Left hindlimb (tissue), 1 donor: ENCODE measurements around the gene MEGF11.
A peak's percentile ranks its signal among the peaks of the same experiment; 100 is the strongest.

ENCODE experiments used
- DNase-seq: peaks from one replicate; pipeline ENCODE4 v3.0.0-alpha.2; 2018

The MEGF11 gene

DNA sequence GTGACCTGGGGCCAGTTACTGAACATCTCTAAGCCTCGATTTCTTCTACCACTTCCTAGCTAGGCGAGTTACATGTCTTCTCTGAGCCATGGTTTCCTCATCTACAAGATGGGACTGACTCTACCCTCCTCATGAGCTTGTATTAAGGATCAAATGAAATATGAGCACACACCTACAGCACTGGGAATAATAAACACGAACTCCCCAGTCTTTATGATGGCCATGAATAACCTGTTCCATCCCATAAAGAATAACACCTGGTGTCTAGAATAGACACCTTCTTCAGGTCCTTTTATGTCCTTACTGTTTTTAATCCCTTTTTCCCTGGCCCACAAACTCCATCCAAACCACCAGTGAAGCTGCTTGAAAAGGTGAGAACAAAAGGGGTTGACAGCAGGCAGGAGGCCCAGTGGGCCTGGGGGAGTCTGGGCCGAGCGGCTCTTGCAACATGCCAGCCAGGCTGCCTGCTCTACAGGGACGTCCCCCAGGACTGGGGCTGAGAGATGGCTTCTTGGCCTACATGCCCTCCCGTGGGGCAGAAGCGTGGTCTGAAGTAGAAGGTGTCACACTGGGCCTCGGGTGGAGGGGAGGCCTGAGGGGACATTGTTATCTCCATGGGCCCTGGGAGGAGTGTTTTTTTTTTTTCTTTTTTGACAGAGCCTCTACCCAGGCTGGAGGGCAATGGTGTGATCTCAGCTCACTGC lies 206.1 kb downstream of the MEGF11 start:
- no peak for DNase-seq

DNA sequence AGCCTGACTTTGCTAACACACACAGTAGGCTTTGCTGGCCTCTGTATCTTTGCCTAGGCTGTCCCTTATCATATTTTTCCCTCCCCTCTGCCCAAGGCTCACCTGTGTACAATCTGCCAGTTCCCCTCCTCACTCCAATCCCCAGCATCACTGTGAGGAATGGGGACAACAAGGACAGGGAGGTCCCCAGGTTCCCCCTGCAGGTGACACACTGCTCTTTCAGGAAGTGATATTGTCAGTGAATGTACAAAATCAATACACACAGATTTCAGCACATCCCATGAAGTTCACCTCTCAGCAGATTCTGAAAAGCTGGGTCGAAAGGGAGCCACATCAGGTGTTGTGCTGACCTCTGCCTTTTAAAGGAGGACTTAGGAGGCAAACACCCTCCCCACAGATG lies 206.8 kb downstream of the MEGF11 start:
- no peak for DNase-seq

DNA sequence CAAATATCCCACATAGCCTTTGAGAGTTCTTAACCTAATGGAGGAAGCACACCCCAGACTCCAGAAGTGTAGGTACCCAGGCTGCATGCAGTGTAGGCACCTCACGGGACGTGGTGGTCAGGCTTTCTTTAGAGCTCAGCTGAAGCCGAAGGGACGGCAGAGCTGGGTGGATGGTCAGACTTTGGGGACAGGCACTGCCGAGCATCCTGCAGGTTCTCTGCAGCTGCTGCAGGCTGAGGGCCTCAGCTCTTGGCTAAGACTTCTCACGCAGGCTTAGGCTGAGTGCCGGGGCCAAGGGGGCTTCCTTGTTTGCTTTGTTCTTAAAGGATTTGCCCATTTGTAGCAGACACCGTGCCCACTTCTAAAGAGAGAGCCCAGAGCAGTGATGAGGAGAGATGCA lies 207.2 kb downstream of the MEGF11 start:
- DNase-seq: no peak

DNA sequence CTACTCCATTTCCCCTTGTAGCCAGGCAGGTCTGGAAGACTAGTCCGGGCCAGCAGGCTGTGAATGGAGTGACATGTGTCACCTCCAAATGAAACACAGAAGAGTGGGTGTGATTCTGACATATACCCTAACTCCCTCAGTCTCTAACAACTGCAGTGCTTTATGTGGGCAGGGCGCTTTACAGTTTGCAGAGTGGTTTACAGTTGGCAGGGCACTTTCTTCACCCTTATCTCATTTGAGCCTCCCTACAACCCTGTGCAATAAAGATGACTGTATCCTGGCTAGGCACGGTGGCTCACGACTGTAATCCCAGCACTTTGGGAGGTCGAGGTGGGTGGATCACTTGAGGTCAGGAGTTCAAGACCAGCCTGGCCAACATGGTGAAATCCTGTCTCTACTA lies 208.0 kb downstream of the MEGF11 start:
- no peak for DNase-seq

- DNase-seq: no peak
These were observed 208.7 kb downstream of the MEGF11 start for GRCh38 chr15:66044837-66045236.

DNA sequence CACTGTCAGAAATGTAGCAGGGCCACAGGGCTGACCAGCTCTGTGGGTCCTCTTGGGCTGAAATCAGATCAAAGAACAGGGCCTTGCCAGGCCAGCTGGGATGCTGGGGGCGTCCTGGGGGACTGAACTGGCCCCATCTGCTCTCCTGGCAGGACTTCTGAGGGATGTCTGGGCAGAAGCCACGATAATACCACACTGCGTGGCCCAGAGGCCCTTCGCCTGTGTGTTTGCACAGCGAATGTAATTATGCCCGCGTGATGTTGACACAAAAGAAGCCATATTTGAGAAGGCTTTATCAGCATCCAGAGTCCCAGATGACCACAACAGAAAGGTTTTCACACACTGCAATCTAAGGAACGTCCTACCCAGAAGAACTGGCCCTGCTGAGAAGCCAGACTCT lies 210.3 kb downstream of the MEGF11 start:
- no peak for DNase-seq

DNA sequence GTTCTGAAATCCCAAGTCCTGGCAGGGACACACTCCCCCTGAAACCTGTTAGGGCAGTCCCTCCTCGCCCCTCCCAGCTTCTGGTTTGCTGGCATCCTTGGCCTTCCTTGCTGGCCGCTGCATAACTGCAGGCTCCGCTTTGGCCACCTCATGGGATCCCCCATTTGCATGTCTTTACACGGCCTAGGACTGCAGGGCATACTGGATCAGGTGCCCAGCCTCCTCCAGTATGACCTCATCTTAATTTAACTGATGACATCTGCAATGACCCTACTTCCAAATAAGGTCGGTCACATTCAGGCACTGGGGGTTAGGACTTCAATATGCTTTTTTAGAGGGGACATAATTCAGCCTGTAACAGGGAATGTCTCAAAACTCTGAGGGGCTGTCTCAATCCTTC lies 210.9 kb downstream of the MEGF11 start:
- DNase-seq: no peak

DNA sequence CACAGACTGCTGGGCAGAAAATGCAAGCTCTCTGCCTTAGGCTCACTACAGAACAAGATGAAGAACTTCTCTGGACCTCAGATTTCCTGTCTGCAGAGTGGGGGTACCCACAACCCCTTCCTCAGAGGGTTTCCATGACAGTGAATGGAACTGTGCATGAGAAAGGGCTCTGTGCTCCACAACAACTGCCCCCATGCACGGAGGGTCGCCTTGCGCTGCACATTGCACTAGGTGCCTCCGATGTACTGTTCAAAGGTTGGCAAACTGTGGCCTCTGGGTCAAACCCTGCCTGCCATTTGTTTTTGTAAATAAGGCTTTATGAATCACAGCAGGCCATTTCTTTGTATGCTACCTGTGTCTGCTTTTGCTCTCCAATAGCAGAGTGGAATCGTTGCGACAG lies 212.3 kb downstream of the MEGF11 start:
- DNase-seq: no peak

DNA sequence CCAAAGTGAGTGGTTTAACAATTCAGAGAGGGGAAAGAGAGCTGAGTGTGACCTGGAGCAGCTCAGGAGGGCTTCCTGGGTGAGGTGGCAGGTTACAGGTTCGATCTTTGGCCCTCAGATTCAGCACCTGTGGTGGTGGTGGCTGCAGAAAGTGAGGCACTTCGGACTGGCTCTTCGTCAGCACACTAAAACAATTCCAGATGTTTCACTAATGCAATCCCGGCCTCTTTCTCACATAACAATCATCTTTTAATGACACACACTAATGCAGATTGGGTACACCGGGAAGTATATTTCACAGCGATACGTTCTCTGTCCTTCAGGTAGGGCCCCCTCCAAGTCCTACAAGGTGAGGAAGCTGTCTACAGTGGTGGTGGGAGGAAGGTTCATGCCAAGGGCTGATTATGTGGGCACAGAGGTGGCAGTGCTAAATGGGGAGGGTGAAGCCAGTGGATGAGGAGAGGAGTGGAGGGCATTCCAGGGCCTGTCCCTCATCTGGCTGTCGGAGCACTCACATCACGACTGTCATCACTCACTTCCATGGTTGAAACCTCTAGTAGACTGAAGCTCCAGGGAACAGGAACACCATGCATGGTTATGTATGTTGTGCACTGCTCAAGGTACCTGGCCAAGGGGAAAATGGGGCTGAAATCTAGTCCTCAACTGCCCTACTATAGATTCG lies 213.2 kb downstream of the MEGF11 start:
- no peak for DNase-seq

GRCh38 chr15:66039117-66039871 lies 214.3 kb downstream of the MEGF11 start:
- DNase-seq: no peak

- DNase-seq: no peak
These were observed 215.0 kb downstream of the MEGF11 start for GRCh38 chr15:66038387-66039116.

- DNase-seq: no peak
These were observed 216.7 kb downstream of the MEGF11 start for GRCh38 chr15:66036859-66037258.

DNA sequence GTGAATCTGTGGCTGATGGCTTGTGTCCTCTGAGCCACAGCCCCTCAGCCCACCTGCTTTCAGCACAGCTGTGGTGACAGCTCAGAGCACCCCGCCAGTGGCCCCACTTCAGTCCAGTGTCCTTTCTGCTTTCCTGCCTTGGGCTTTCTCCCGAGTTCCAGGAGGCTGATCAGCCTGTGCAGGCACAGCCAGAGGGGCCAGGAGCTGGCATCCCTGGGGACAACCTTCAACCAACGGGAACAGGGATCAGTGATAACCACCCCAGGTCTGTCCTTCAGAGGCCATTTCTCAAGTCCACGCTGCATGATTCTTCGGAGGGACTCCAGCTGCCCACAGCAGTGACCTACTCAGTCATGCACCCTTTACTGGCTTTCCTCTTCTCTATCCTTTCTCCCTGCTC lies 217.6 kb downstream of the MEGF11 start:
- DNase-seq: no peak

DNA sequence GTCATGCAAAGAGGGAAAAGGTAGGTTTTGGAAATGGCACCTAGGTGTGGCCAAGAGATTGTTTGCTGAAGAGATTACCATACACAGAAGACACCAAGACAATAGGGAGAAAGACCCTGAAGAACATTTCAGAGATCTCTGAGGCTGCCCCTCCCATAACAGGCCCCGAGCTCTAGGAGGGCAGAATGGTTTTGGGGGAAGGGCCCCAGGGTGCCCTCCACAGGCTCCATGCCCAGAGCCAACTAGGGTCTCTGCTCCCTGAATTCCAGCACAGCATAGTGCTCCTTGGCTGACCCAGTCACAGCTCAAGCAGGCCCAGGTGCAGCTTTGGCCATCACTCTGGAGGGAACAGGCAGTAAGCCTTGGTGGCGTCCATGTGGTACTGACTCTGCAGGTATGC lies 220.4 kb downstream of the MEGF11 start:
- no peak for DNase-seq

DNA sequence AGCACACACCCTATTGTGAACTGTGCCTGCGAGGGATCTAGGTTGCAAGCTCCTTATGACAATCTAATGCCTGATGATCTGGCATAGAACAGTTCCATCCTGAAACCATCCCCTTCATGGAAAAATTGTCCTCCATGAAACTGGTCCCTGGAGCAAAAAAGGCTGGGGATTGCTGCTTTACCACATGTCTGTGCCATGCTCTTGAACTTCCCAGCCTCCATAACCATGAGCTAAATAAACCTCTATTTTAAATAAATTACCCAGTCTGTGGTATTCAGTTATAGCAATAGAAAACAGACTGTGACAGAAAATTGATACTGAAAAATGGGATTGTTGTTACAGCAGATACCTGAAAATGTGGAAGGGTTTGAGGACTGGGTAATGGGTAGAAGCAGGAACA lies 221.5 kb downstream of the MEGF11 start:
- no peak for DNase-seq

DNA sequence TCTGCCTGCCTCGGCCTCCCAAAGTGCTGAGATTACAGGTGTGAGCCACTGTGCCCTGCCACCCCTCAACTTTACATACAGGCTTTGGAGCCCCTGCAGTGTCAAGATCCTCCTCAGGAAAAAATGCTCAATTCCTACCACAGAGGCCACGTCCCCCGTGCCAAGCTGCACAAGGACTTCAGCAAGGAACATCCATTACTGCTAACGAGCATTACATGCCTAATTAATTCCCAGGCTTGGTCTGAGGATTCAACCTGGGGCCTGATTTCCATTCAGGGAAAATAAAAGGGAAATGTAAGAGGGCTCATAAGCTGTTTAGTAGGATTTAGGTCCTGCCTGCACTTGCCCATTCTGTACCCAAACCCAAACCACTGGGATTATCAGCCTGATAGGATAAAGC lies 222.9 kb downstream of the MEGF11 start:
- no peak for DNase-seq

- no peak for DNase-seq
These were observed 223.9 kb downstream of the MEGF11 start for GRCh38 chr15:66029650-66030049.

DNA sequence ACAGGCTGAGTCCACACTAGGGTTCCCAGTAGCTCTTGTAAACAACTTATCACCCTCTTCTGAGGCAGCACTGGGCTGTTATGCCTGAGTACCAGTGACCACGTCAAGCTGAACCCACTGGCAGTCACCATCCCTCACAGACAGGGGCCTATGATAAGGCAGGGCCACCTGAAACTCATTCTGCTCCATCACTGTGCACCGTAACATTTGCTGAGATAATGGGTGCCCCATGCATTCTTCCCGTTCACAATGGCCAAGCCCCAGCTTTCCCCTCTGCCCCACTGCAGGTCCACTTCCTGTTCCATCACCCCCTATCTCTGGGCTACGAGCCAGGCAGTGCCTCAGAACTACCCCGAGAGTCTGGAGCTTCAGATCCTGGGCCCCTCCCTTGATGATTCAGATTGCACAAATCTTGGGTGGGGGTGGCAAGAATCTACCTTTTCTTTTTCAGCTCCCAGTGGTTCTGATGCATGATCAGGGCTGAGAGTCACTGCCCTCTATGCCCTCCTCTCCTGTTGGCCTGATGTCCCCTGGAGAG lies 226.2 kb downstream of the MEGF11 start:
- no peak for DNase-seq

DNA sequence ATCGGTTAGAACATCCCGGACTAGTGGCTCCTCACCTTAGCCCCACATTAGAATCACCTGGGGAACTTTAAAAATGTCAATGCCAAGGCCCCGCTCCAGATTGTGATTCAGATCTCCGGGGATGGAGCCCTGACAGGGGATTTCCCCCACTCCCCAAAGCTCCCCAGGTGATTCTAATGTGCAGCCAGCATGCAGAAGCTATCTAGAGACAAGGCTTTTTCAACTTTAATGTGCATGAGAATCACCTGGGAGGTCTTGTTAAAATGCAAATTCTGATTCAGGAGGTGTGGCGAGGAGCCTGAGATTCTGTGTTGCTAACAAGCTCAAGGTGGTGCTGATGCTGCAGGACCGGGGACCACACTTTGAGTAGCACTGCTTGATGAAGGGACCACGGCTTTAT lies 227.6 kb downstream of the MEGF11 start:
- no peak for DNase-seq

- DNase-seq: peak; percentile 52
These were observed 228.5 kb downstream of the MEGF11 start for GRCh38 chr15:66025015-66025452.

DNA sequence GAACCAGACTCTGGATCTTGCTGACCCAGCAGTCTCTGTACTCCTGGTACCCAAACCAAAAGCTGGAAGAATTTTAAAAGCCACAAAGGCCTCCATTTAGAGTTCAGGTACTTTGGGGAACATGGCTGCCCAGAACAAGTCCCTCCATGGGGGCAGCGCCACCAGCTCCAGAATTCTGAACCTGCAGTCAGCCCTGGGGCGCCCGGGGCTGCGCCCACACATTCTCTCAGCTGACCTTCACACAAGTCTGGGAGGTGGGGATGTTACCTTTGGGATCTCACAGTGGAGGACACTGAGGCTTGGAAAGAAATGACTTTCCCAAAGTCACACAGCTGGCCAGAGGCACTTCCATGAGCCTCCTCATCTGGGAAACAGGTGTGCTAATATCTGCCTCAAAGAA lies 229.4 kb downstream of the MEGF11 start:
- DNase-seq: no peak

DNA sequence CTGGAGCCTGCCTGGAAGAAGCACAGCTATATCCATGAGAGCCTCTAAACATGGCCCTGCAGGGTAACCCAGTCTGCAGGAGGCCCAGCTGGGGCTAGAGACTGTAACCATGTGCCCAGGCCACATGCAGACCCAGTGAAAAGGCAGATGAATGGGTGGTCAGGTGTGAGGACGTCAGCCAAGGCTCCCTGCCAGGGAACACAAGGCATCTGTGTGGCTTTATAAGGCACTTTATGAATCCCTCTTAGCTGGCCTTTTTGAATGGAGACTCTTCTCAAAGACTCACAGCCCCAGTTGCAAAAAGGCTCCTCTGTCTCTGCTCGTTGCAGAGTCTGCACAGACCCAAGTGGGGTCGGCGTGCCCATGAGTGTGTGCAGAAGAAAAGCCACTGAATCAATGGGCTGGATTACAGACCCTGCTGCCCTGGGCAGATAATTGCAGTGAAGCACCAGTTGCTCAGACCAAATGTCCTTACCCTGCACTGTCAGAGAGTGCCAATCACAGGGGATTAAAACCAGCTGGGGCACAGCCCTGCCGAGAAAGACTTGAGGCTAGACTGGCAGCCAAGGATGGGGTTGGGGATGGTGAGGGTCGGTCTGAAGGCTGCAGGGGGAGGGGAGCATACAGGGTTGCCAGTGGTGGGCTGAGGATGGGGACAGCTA lies 230.1 kb downstream of the MEGF11 start:
- peak; percentile 74 for DNase-seq

GRCh38 chr15:66022163-66022525 lies 231.4 kb downstream of the MEGF11 start:
- no peak for DNase-seq
